HepG2 (cell line): ENCODE results near the gene SRBD1. TPM values are rescaled to one million over a fixed set of nuclear protein-coding genes. Genes with fewer than 3 reads are reported as not detected.

Source experiments
- ATAC-seq: fragments of 200-7000 bp; cut with Tn5 transposase; 3 replicates; pipeline ENCODE4 v1.9.1; 2020; ENCODE audit warnings: mild to moderate bottlenecking, moderate library complexity
- BruUV-seq: library from RNA; stranded (reverse); fragments of 400-500 nt; replicated peaks from 2 replicates; lab custom pipeline; 2021; lab: Mats Ljungman, UMichigan
- CTCF ChIA-PET: fragments of 300-600 bp; formaldehyde crosslinking; extraction: SDS; loops from one replicate; lab custom pipeline; 2021; ENCODE audit warnings: low total read pairs, inconsistent platforms, low intra/inter-chr PET ratio; lab: Yijun Ruan, JAX
- POLR2A ChIA-PET: fragments of 350-600 bp; sonication (Branson Sonifier 250); formaldehyde crosslinking; loops from one replicate; lab custom pipeline; 2020; ENCODE audit warnings: antibody characterized with exemption, inconsistent platforms; lab: Yijun Ruan, JAX
- DNase-seq: peaks from one replicate; pipeline ENCODE4 v3.0.0-alpha.2; 2015; ENCODE audit warnings: low spot score
- FAIRE-seq: peaks from 3 replicates; lab custom pipeline; 2011; peaks lifted over from hg19 to GRCh38; lab: Jason Lieb, UNC
- H2AFZ ChIP-seq: one replicate; pipeline ENCODE4 v1.6.1; 2011; ENCODE audit warnings: low read length, inconsistent platforms
- H3K27ac ChIP-seq: fragments of 300-600 bp; 3 replicates; pipeline ENCODE4 v1.8.0; 2011; ENCODE audit warnings: mixed run types, mild to moderate bottlenecking, mixed read lengths, low read length, inconsistent platforms; ENCODE audit not compliant: insufficient read depth; ENCODE audit errors: extremely low read length
- H3K27me3 ChIP-seq, 2 experiments: fragments of 200-600 bp in 1 of 2; 2 replicates in 1 of 2; 3 replicates in 1 of 2; pipeline versions ENCODE4 v1.6.0 to v1.8.0; 2011; ENCODE audit warnings: low read length in 2 of 2, mild to moderate bottlenecking in 2 of 2, moderate library complexity in 2 of 2, inconsistent platforms in 1 of 2; ENCODE audit not compliant: insufficient read depth in 2 of 2, control insufficient read depth in 1 of 2
- H3K36me3 ChIP-seq, 2 experiments: fragments of 200-600 bp in 1 of 2; replicated peaks in 1 of 2; 2 replicates in 1 of 2; 3 replicates in 1 of 2; pipeline versions ENCODE4 v1.5.1 to v1.8.0; 2011; ENCODE audit warnings: low read length in 2 of 2, inconsistent platforms in 1 of 2; ENCODE audit not compliant: insufficient read depth in 2 of 2, control insufficient read depth in 1 of 2
- H3K4me1 ChIP-seq: 2 replicates; pipeline ENCODE4 v1.5.1; 2012; ENCODE audit warnings: low read length, inconsistent platforms; ENCODE audit not compliant: insufficient read depth
- H3K4me2 ChIP-seq: 2 replicates; pipeline ENCODE4 v1.6.0; 2011; ENCODE audit warnings: low read depth, low read length, inconsistent platforms
- H3K4me3 ChIP-seq, 3 experiments: fragments of 200-600 bp in 1 of 3; sonication (generic), shearing (Covaris generic) in 1 of 3; replicated peaks in 1 of 3; 2 replicates each; pipeline ENCODE4 v1.5.1; 2011 to 2016; ENCODE audit warnings: low read length in 3 of 3, inconsistent platforms in 2 of 3, low read depth in 2 of 3, mild to moderate bottlenecking in 2 of 3, control low read depth in 1 of 3, mixed read lengths in 1 of 3; ENCODE audit not compliant: insufficient read depth in 1 of 3
- H3K79me2 ChIP-seq: one replicate; pipeline ENCODE4 v1.6.1; 2011; ENCODE audit warnings: low read length, inconsistent platforms; ENCODE audit not compliant: insufficient read depth
- H3K9ac ChIP-seq: 2 replicates; pipeline ENCODE4 v1.6.0; 2011; ENCODE audit warnings: mild to moderate bottlenecking, low read depth, low read length, inconsistent platforms; ENCODE audit not compliant: insufficient read depth
- H3K9me3 ChIP-seq: 2 replicates; pipeline ENCODE4 v1.5.1; 2012; ENCODE audit warnings: mild to moderate bottlenecking, low read length
- H4K20me1 ChIP-seq: 2 replicates; pipeline ENCODE4 v1.6.0; 2011; ENCODE audit warnings: inconsistent platforms, mild to moderate bottlenecking, low read length, moderate library complexity; ENCODE audit not compliant: insufficient read depth
- DR1 ChIP-seq: sonication (generic); formaldehyde crosslinking; IDR thresholded peaks from 2 replicates; pipeline ENCODE4 v1.8.0; 2021; ENCODE audit warnings: mild to moderate bottlenecking, missing genetic modification reagents, inconsistent platforms
- HOXA5 ChIP-seq: sonication (generic); formaldehyde crosslinking; IDR thresholded peaks from 2 replicates; pipeline ENCODE4 v1.4.0; 2020; ENCODE audit warnings: missing genetic modification reagents
- MAFK ChIP-seq, 2 experiments: IDR thresholded peaks in 1 of 2; conservative IDR thresholded peaks in 1 of 2; 2 replicates each; pipeline ENCODE4 v1.6.1; 2011; ENCODE audit warnings: improper control_type of control experiment in 2 of 2, low read length in 2 of 2
- MEIS1 ChIP-seq: sonication (generic); formaldehyde crosslinking; IDR thresholded peaks from 2 replicates; pipeline ENCODE4 v1.9.0; 2021; ENCODE audit warnings: mild to moderate bottlenecking, missing genetic modification reagents, moderate library complexity, borderline replicate concordance
- NFE2L2 ChIP-seq: fragments of 150-350 bp; IDR thresholded peaks from 2 replicates; pipeline ENCODE4 v1.6.1; 2014; ENCODE audit warnings: low read length
- ZMYM2 ChIP-seq: sonication (generic); formaldehyde crosslinking; IDR thresholded peaks from 2 replicates; pipeline ENCODE4 v1.8.0; 2022; ENCODE audit warnings: mild to moderate bottlenecking, missing genetic modification reagents
- ZNF253 ChIP-seq: sonication (generic); formaldehyde crosslinking; IDR thresholded peaks from 2 replicates; pipeline ENCODE4 v1.8.0; 2022; ENCODE audit warnings: mild to moderate bottlenecking, missing genetic modification reagents, borderline replicate concordance
- ZNF451 ChIP-seq: sonication (generic); formaldehyde crosslinking; IDR thresholded peaks from 2 replicates; pipeline ENCODE4 v1.5.0; 2020; ENCODE audit warnings: mild to moderate bottlenecking, missing genetic modification reagents
- ZNF468 ChIP-seq: sonication (generic); formaldehyde crosslinking; IDR thresholded peaks from 2 replicates; pipeline ENCODE4 v1.8.0; 2022; ENCODE audit warnings: mild to moderate bottlenecking, moderate library complexity, missing genetic modification reagents
- ZNF607 ChIP-seq: sonication (generic); formaldehyde crosslinking; IDR thresholded peaks from 2 replicates; pipeline ENCODE4 v1.5.1; 2020; ENCODE audit warnings: missing genetic modification reagents, mild to moderate bottlenecking, borderline replicate concordance
- WGBS: methylation state at CpG from one replicate; pipeline ENCODE4 v1.1.6; 2017; ENCODE audit warnings: low lambda C conversion rate; 5-methylcytosine and 5-hydroxymethylcytosine counted together
- in situ Hi-C: cut with HindIII; loops from 2 replicates; pipeline ENCODE4 v1.10.0; 2017; ENCODE audit warnings: low pct_unique_long_range_greater_than_20kb; ENCODE audit not compliant: extremely low pct_ligation_motif_present
- intact Hi-C: fragments of 100-400 bp; cut with micrococcal nuclease; formaldehyde crosslinking; loops from one replicate; pipeline ENCODE4 v1.10.0; 2022; ENCODE audit not compliant: unreplicated experiment
- polyA plus RNA-seq, 8 experiments: library from polyadenylated mRNA; depleted of rRNA in 3 of 8; stranded (reverse) in 7 of 8; unstranded in 1 of 8; fragments of >200 nt; fragmentation: Illumina TruSeq in 4 of 8; extraction: Trizol in 4 of 8; gene quantifications; 2 replicates each; pipeline versions ENCODE4 v1.2.1 to v1.2.3, GENCODE V29; 2011 to 2016; ENCODE audit warnings: low read depth in 4 of 8, missing spikeins in 1 of 8, mixed read lengths in 1 of 8; ENCODE audit not compliant: insufficient read depth in 1 of 8
- total RNA-seq, 5 experiments: library from RNA; depleted of rRNA; stranded (reverse); fragments of >200 nt; fragmentation: Illumina TruSeq; extraction: Trizol; gene quantifications; 2 replicates each; pipeline ENCODE4 v1.2.3, GENCODE V29; 2016; ENCODE audit warnings: low read depth in 1 of 5
- TF ChIP-seq, protein P1 (sequence below): sonication (generic); formaldehyde crosslinking; IDR thresholded peaks from 2 replicates; pipeline ENCODE4 v1.4.0; 2020; ENCODE audit warnings: mild to moderate bottlenecking, missing genetic modification reagents, borderline replicate concordance
- TF ChIP-seq, protein P2 (sequence below): fragments of 450-650 bp; IDR thresholded peaks from 2 replicates; pipeline ENCODE4 v1.6.1; 2017
- TF ChIP-seq, protein P3 (sequence below): sonication (generic); formaldehyde crosslinking; IDR thresholded peaks from 2 replicates; pipeline ENCODE4 v1.4.0; 2020; ENCODE audit warnings: missing genetic modification reagents, borderline replicate concordance
- TF ChIP-seq, protein P4 (sequence below): sonication (generic); IDR thresholded peaks from 2 replicates; pipeline ENCODE4 v1.6.1; 2016; ENCODE audit warnings: low read depth, borderline replicate concordance

SRBD1 gene
- total and polyA plus RNA-seq, 2 of the 13 experiments (the other 11 are each of a cell fraction or from before 2014, with no cell fraction given) = 3.2 to 23.9 TPM

DNA sequence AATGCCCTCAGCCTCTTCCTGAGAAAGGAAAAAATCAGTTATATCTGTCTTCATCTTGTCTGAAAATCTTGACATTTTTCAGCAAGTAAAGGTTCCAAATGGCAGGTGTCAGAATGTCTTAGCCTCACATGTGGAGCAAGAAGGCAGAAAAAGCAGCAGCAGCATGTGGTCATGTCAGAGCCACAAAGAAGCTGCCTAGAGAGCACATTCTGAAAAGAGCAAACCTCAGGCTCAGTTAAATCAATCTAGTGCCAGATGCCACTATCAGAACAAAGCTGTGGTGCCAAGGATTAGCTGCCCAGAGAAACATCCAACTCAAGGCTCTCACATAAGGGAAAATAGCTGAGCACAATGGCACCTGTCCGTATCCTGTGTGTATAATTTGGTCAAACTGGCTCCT is 105.9 kb downstream of the SRBD1 start (continued):
- TF ChIP-seq ZNF468 (CRISPR knock-in tag) = no peak
- TF ChIP-seq MAFK (conservative IDR thresholded peaks at IDR 0.05 in 1 of 2, IDR thresholded peaks at IDR 0.05 in 1 of 2; ENCODE audit: low read length in 2 of 2) = no peak
- no peak for TF ChIP-seq ZNF607
- TF ChIP-seq MEIS1 = no peak

DNA sequence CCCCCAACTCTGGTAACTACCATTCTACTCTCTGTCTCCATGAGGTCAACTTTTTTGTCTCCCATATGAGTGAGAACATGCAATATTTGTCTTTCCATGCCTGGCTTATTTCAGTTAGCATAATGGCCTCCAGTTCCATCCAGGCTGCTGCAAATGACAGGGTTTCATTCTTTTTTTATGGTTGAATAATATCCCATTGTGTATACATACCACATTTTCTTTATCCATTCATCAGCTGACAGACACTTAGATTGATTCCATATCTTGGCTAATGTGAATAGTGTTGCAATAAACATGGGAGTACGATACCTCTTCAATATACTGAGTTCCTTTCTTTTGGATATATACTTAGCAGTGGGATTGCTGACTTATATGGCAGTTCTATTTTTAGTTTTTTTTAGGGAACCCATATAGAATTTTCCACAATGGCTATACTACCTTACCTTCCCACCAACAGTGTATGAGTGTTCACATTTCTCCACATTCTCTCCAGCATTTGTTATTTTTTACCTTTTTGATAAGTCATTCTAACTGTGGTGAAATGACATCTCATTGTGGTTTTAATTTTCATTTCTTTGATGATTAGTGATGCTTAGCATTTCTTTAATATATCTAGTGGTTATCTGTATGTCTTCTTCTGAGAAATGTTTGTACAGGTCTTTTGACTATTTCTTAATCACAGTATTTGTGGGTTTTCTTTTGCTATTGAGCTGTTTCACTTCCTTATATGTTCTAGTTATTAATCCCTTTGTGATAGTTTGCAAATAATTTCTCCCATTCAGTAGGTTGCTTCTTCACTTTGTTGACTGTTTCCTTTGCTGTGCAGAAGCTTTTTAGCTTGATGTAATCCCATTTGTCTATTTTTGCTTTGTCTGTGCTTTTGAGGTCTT is 112.2 kb downstream of the SRBD1 start:
- Histone ChIP-seq H3K27ac (no peak overlapping the region), H3K36me3 (no peaks in the 10 kb centered on the region), H3K9ac (no peak overlapping the region), H3K79me2 (no peaks in the 10 kb centered on the region), H3K4me2 (no peak overlapping the region), H4K20me1 (no peaks in the 10 kb centered on the region), H2AFZ (no peak overlapping the region), H3K4me3 (no peak overlapping the region), H3K9me3 (0 out of 2 replicates have a peak, but pooled peaks cover 4% of the 10 kb centered on the region), H3K4me1 (no peaks in the 10 kb centered on the region), H3K27me3 (no peaks in the 10 kb centered on the region; a peak in 1 of 5 replicates)
- WGBS = 98% methylated on average over 1 of the region's 1 CpG
- POLR2A ChIA-PET = no interaction called here
- intact Hi-C loops = no loop called here
- CTCF ChIA-PET = interaction anchor here (1.1 kb wide), 1 partner anchor 518 kb away, joined by 3 read pairs; no protein-coding TSS in a partner anchor
- BruUV-seq = no TSS peak
- in situ Hi-C loops = no loop called here
- no peak for DNase-seq
- no peak for FAIRE-seq
- ATAC-seq = no peak
- TF ChIP-seq, protein P1, sequence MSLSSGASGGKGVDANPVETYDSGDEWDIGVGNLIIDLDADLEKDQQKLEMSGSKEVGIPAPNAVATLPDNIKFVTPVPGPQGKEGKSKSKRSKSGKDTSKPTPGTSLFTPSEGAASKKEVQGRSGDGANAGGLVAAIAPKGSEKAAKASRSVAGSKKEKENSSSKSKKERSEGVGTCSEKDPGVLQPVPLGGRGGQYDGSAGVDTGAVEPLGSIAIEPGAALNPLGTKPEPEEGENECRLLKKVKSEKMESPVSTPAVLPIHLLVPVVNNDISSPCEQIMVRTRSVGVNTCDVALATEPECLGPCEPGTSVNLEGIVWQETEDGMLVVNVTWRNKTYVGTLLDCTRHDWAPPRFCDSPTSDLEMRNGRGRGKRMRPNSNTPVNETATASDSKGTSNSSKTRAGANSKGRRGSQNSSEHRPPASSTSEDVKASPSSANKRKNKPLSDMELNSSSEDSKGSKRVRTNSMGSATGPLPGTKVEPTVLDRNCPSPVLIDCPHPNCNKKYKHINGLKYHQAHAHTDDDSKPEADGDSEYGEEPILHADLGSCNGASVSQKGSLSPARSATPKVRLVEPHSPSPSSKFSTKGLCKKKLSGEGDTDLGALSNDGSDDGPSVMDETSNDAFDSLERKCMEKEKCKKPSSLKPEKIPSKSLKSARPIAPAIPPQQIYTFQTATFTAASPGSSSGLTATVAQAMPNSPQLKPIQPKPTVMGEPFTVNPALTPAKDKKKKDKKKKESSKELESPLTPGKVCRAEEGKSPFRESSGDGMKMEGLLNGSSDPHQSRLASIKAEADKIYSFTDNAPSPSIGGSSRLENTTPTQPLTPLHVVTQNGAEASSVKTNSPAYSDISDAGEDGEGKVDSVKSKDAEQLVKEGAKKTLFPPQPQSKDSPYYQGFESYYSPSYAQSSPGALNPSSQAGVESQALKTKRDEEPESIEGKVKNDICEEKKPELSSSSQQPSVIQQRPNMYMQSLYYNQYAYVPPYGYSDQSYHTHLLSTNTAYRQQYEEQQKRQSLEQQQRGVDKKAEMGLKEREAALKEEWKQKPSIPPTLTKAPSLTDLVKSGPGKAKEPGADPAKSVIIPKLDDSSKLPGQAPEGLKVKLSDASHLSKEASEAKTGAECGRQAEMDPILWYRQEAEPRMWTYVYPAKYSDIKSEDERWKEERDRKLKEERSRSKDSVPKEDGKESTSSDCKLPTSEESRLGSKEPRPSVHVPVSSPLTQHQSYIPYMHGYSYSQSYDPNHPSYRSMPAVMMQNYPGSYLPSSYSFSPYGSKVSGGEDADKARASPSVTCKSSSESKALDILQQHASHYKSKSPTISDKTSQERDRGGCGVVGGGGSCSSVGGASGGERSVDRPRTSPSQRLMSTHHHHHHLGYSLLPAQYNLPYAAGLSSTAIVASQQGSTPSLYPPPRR (CRISPR knock-in tag) = no peak
- TF ChIP-seq, protein P2, sequence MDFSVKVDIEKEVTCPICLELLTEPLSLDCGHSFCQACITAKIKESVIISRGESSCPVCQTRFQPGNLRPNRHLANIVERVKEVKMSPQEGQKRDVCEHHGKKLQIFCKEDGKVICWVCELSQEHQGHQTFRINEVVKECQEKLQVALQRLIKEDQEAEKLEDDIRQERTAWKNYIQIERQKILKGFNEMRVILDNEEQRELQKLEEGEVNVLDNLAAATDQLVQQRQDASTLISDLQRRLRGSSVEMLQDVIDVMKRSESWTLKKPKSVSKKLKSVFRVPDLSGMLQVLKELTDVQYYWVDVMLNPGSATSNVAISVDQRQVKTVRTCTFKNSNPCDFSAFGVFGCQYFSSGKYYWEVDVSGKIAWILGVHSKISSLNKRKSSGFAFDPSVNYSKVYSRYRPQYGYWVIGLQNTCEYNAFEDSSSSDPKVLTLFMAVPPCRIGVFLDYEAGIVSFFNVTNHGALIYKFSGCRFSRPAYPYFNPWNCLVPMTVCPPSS = no peak
- no peak for TF ChIP-seq ZNF253 (CRISPR knock-in tag)
- TF ChIP-seq HOXA5 (CRISPR knock-in tag) = no peak
- TF ChIP-seq, protein P3, sequence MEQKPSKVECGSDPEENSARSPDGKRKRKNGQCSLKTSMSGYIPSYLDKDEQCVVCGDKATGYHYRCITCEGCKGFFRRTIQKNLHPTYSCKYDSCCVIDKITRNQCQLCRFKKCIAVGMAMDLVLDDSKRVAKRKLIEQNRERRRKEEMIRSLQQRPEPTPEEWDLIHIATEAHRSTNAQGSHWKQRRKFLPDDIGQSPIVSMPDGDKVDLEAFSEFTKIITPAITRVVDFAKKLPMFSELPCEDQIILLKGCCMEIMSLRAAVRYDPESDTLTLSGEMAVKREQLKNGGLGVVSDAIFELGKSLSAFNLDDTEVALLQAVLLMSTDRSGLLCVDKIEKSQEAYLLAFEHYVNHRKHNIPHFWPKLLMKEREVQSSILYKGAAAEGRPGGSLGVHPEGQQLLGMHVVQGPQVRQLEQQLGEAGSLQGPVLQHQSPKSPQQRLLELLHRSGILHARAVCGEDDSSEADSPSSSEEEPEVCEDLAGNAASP (CRISPR knock-in tag) = no peak
- TF ChIP-seq ZNF451 (CRISPR knock-in tag) = no peak
- TF ChIP-seq DR1 = no peak
- TF ChIP-seq, protein P4, sequence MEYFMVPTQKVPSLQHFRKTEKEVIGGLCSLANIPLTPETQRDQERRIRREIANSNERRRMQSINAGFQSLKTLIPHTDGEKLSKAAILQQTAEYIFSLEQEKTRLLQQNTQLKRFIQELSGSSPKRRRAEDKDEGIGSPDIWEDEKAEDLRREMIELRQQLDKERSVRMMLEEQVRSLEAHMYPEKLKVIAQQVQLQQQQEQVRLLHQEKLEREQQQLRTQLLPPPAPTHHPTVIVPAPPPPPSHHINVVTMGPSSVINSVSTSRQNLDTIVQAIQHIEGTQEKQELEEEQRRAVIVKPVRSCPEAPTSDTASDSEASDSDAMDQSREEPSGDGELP = no peak
- no peak for TF ChIP-seq ZMYM2 (CRISPR knock-in tag)
- TF ChIP-seq NFE2L2 = no peak
